ENCODE results near the gene PRUNE2.

Gene PRUNE2

DNA sequence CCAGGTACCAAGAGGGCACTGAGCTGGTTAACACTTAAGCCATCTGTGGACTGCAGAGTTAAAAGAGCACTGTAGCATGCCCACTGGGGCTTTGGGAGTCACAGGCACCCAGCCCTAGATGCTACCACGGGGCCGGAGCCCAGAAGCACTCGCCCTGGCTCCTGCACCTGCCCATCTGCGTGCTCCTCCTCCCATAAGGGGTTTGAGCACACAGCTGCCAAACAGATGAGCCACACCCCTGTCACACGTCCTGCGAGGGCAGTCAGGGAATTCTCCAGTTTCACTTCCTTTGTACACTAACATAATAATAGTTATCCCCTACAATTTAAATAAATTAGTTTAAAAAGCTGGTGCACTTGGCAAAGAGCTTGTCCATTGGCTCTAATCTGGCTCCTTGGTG lies 146.2 kb downstream of the PRUNE2 start:
- H3K4me2 ChIP-seq (ENCODE audit: low read length) = no peak overlapping the region
- H3K4me1 ChIP-seq (ENCODE audit: control insufficient read depth, low read length) = peaks cover 13% of the 10 kb centered on the region
- no peak for TF ChIP-seq CTCF (IDR thresholded peaks at IDR 0.05; ENCODE audit: low read depth, low read length, poor library complexity, severe bottlenecking)
- TF ChIP-seq EZH2phosphoT487 (IDR thresholded peaks at IDR 0.05; ENCODE audit: borderline replicate concordance, low read length) = no peak

GRCh38 chr9:76758476-76758875 lies 147.4 kb downstream of the PRUNE2 start:
- no peaks in the 10 kb centered on the region for H3K9me3 ChIP-seq (ENCODE audit: control insufficient read depth, insufficient read depth, low read length)
- peaks cover 13% of the 10 kb centered on the region for H3K4me1 ChIP-seq (ENCODE audit: control insufficient read depth, low read length)
- H3K4me3 ChIP-seq (ENCODE audit: low read length) = no peak overlapping the region
- H3K4me2 ChIP-seq (ENCODE audit: low read length) = no peak overlapping the region
- no peaks in the 10 kb centered on the region for H3K9me2 ChIP-seq (replicated peaks; ENCODE audit: control insufficient read depth, low read length)
- H3F3A ChIP-seq (ENCODE audit: control insufficient read depth, insufficient read depth) = no peaks in the 10 kb centered on the region
- peaks cover 27% of the 10 kb centered on the region for H3K27me3 ChIP-seq (ENCODE audit: control insufficient read depth, low read length)
- H3K79me2 ChIP-seq (ENCODE audit: control insufficient read depth, low read length) = no peaks in the 10 kb centered on the region
- H4K20me1 ChIP-seq (ENCODE audit: control insufficient read depth, insufficient read depth, low read depth, low read length) = no peaks in the 10 kb centered on the region
- H3K36me3 ChIP-seq (ENCODE audit: control insufficient read depth, low read length) = no peaks in the 10 kb centered on the region
- H3K27ac ChIP-seq (ENCODE audit: low read depth, low read length) = no peak overlapping the region
- TF ChIP-seq CTCF (IDR thresholded peaks at IDR 0.05; ENCODE audit: low read depth, low read length, poor library complexity, severe bottlenecking) (no peak), EZH2phosphoT487 (IDR thresholded peaks at IDR 0.05; ENCODE audit: borderline replicate concordance, low read length) (no peak)

More for the DNA sequence above, 146.2 kb downstream of the PRUNE2 start:
- H3K79me2 ChIP-seq (ENCODE audit: control insufficient read depth, low read length) = no peaks in the 10 kb centered on the region
- no peaks in the 10 kb centered on the region for H3K9me2 ChIP-seq (replicated peaks; ENCODE audit: control insufficient read depth, low read length)
- peaks cover 27% of the 10 kb centered on the region for H3K27me3 ChIP-seq (ENCODE audit: control insufficient read depth, low read length)
- H3K9me3 ChIP-seq (ENCODE audit: control insufficient read depth, insufficient read depth, low read length) = no peaks in the 10 kb centered on the region
- no peaks in the 10 kb centered on the region for H3F3A ChIP-seq (ENCODE audit: control insufficient read depth, insufficient read depth)
- H3K4me3 ChIP-seq (ENCODE audit: low read length) = no peak overlapping the region
- no peak overlapping the region for H3K27ac ChIP-seq (ENCODE audit: low read depth, low read length)
- H4K20me1 ChIP-seq (ENCODE audit: control insufficient read depth, insufficient read depth, low read depth, low read length) = no peaks in the 10 kb centered on the region
- H3K36me3 ChIP-seq (ENCODE audit: control insufficient read depth, low read length) = no peaks in the 10 kb centered on the region

DNA sequence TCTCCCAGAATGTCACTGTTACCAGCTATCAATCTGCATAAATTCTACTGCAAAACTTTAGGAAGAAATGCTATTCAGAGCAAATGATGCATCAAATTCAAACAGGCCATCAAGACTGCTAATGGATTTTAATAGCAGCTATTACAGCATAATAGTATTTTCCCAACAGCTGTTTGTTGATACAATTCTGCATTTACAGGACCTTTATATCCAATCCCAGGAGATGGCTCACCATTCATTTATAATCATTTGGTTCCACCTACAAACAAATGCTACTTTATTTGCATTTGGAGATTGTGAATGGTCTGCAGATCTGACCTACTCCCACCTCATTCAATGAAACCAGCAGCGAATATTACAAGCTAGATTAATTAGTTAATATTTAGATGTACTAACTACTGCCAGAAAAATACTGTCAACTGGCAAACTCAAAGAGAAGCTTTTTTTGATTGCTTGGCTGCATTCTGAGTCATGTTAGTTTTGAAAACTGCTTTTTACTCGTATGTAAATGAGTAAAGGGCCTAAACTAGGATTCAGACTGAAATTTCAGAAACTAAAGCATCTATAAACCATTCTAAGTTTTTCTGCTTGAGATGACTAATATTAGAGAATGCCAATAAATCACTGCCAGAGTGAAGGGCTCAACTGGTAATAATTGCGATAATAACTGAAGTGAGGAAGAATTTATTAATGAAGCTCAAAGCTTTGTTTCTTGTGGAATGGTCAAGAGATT lies 148.8 kb downstream of the PRUNE2 start:
- H3F3A ChIP-seq (ENCODE audit: control insufficient read depth, insufficient read depth) = no peaks in the 10 kb centered on the region
- TF ChIP-seq EZH2phosphoT487 (IDR thresholded peaks at IDR 0.05; ENCODE audit: borderline replicate concordance, low read length) (no peak), CTCF (IDR thresholded peaks at IDR 0.05; ENCODE audit: low read depth, low read length, poor library complexity, severe bottlenecking) (no peak)
- peaks cover 23% of the 10 kb centered on the region for H3K27me3 ChIP-seq (ENCODE audit: control insufficient read depth, low read length)
- H3K79me2 ChIP-seq (ENCODE audit: control insufficient read depth, low read length) = no peaks in the 10 kb centered on the region
- H3K4me2 ChIP-seq (ENCODE audit: low read length) = no peak overlapping the region
- H3K4me3 ChIP-seq (ENCODE audit: low read length) = no peak overlapping the region
- peaks cover 13% of the 10 kb centered on the region for H3K4me1 ChIP-seq (ENCODE audit: control insufficient read depth, low read length)
- H3K9me3 ChIP-seq (ENCODE audit: control insufficient read depth, insufficient read depth, low read length) = no peaks in the 10 kb centered on the region
- no peaks in the 10 kb centered on the region for H4K20me1 ChIP-seq (ENCODE audit: control insufficient read depth, insufficient read depth, low read depth, low read length)
- no peaks in the 10 kb centered on the region for H3K36me3 ChIP-seq (ENCODE audit: control insufficient read depth, low read length)
- no peak overlapping the region for H3K27ac ChIP-seq (ENCODE audit: low read depth, low read length)
- no peaks in the 10 kb centered on the region for H3K9me2 ChIP-seq (replicated peaks; ENCODE audit: control insufficient read depth, low read length)
